Panc1 (cell line): ENCODE measurements around the gene ZNF865.

Experiments used
- CTCF ChIP-seq: fragments of 450-650 bp; IDR thresholded peaks from 2 replicates; pipeline ENCODE4 v1.5.1; 2017; ENCODE audit warnings: mild to moderate bottlenecking
- POLR2AphosphoS5 ChIP-seq: IDR thresholded peaks from 2 replicates; pipeline ENCODE4 v1.6.1; 2012; ENCODE audit warnings: mild to moderate bottlenecking, low read depth, low read length, moderate library complexity
- REST ChIP-seq, 2 experiments: IDR thresholded peaks; 2 replicates each; pipeline ENCODE4 v1.6.1; 2011 to 2012; ENCODE audit warnings: low read depth in 2 of 2, control low read depth in 1 of 2, low read length in 1 of 2, mild to moderate bottlenecking in 1 of 2, moderate library complexity in 1 of 2; ENCODE audit not compliant: insufficient read depth in 1 of 2
- TCF7L2 ChIP-seq: IDR thresholded peaks from 2 replicates; pipeline ENCODE4 v1.6.1; 2011; ENCODE audit warnings: mild to moderate bottlenecking, low read depth, low read length, inconsistent platforms

- no peak for TF ChIP-seq CTCF
- TF ChIP-seq REST (IDR thresholded peaks at IDR 0.05; ENCODE audit: insufficient read depth in 1 of 2, low read depth in 2 of 2, low read length in 1 of 2), result no peak
- TF ChIP-seq POLR2AphosphoS5, result no peak
- TF ChIP-seq TCF7L2, result no peak
Measured at GRCh38 chr19:55601084-55601483, 4.4 kb upstream of the ZNF865 start.
